IPS DF 6.9 (cell line): ENCODE measurements around the gene TOR2A.

Experiments
- DNase-seq: peaks from one replicate; pipeline ENCODE4 v3.0.0-alpha.2; 2013; ENCODE audit warnings: low read depth, low spot score
- H3K27ac ChIP-seq: one replicate; pipeline ENCODE4 v1.5.1; 2013; ENCODE audit warnings: low read length, control low read depth
- H3K27me3 ChIP-seq: 2 replicates; pipeline ENCODE4 v1.6.1; 2013; ENCODE audit warnings: mild to moderate bottlenecking, low read length; ENCODE audit not compliant: control insufficient read depth, insufficient read depth
- H3K36me3 ChIP-seq: 2 replicates; pipeline ENCODE4 v1.6.1; 2013; ENCODE audit warnings: low read length; ENCODE audit not compliant: control insufficient read depth, insufficient read depth
- H3K4me1 ChIP-seq: 2 replicates; pipeline ENCODE4 v1.6.1; 2013; ENCODE audit warnings: low read length; ENCODE audit not compliant: control insufficient read depth, insufficient read depth
- H3K4me3 ChIP-seq: 2 replicates; pipeline ENCODE4 v1.5.1; 2013; ENCODE audit warnings: mild to moderate bottlenecking, low read length
- H3K9me3 ChIP-seq: 2 replicates; pipeline ENCODE4 v1.6.1; 2013; ENCODE audit warnings: low read length, inconsistent platforms; ENCODE audit not compliant: control insufficient read depth, insufficient read depth
- WGBS: extraction: QIAGEN DNeasy Blood & Tissue Kit; methylation state at CpG from one replicate; pipeline ENCODE4 v1.1.7; 2013; ENCODE audit warnings: mixed read lengths, missing lambda C conversion rate; ENCODE audit not compliant: insufficient read length, insufficient coverage; 5-methylcytosine and 5-hydroxymethylcytosine counted together

The TOR2A gene

GRCh38 chr9:127686461-127687393 is 48.4 kb downstream of the TOR2A start:
- peaks cover 13% of the 10 kb centered on the region for H3K36me3 ChIP-seq

DNA sequence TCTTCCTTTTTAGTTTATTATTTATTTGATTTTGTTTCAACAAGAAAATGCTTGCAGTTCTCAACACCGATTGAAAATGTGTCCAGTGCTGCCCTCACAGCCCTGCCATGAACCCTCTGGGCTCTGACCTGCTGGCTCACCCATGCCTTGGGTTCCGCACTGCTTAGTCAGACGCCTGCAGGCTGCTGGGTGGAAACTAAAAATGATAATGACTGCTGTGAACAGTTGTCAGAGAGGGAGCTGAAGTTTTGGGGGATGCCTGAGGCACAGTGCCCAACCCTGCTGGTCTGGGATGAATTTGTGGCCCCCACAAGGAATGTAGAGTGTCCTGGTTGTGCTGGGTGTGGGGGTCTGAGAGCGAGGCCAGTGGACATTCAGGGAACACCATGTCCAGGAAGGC is 50.5 kb downstream of the TOR2A start:
- H3K9me3 ChIP-seq = no peaks in the 10 kb centered on the region
- no peak overlapping the region for H3K27ac ChIP-seq
- no peak for DNase-seq
- H3K4me1 ChIP-seq = no peaks in the 10 kb centered on the region
- WGBS = no CpG with 5 or more reads among the region's 4 CpGs
- H3K27me3 ChIP-seq = no peaks in the 10 kb centered on the region
- no peak overlapping the region for H3K4me3 ChIP-seq
- peaks cover 18% of the 10 kb centered on the region for H3K36me3 ChIP-seq

More at GRCh38 chr9:127686461-127687393, 48.4 kb downstream of the TOR2A start:
- no peak overlapping the region for H3K4me3 ChIP-seq
- no peaks in the 10 kb centered on the region for H3K9me3 ChIP-seq
- DNase-seq = no peak
- no peak overlapping the region for H3K27ac ChIP-seq
- H3K4me1 ChIP-seq = no peaks in the 10 kb centered on the region
- WGBS = no CpG with 5 or more reads among the region's 6 CpGs
- no peaks in the 10 kb centered on the region for H3K27me3 ChIP-seq

GRCh38 chr9:127683723-127684122 is 51.4 kb downstream of the TOR2A start:
- peaks cover 17% of the 10 kb centered on the region; the same call in 1 of the 2 replicates for H3K36me3 ChIP-seq
- DNase-seq = no peak
- WGBS = no CpG with 5 or more reads among the region's 5 CpGs

DNA sequence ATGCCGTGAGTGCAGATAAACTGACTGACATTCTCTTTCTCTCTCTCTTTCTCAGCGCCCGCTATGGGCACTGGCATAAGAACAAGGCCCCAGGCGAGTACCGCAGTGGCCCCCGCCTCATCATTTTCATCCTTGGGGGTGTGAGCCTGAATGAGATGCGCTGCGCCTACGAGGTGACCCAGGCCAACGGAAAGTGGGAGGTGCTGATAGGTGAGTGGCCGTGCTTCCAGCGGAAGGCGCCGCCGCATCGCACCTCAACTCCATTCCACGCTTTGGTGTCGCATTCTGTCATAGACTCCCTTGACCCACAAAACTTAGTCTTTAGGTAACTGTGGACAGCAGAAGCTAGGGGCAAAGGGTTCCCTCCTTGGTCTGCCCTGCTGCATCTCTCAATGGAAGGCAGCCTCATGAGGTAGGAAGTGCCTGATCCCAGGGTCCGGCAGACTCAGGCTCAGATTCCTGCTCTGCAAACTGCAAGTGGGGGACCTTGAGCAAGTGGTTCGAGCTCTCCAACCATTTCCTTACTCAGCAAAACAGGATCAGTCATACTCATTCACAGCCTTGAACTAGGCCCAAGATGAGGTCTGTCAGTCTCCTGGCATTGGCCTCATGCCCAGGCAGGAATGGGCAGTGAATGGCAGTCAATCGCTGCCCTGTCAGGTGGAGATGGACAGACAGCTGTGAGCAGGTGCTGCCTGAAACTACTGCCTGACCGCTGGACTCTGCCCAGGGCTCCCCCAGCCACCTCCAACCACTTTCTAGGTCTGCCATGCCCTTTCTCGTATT is 52.5 kb downstream of the TOR2A start:
- WGBS = no CpG with 5 or more reads among the region's 23 CpGs
- no peaks in the 10 kb centered on the region for H3K9me3 ChIP-seq
- no peak overlapping the region for H3K27ac ChIP-seq
- no peak for DNase-seq
- peaks cover 22% of the 10 kb centered on the region for H3K36me3 ChIP-seq
- H3K27me3 ChIP-seq = no peaks in the 10 kb centered on the region
- H3K4me3 ChIP-seq = no peak overlapping the region
- no peaks in the 10 kb centered on the region for H3K4me1 ChIP-seq

More at GRCh38 chr9:127683723-127684122, 51.4 kb downstream of the TOR2A start:
- Histone ChIP-seq H3K9me3 (no peaks in the 10 kb centered on the region), H3K4me3 (no peak overlapping the region), H3K4me1 (no peaks in the 10 kb centered on the region), H3K27me3 (no peaks in the 10 kb centered on the region), H3K27ac (no peak overlapping the region)
